Nucleus accumbens (tissue), 56 donors: ENCODE data around the gene MT1A.
"Not testable (repeated sequence)": the region's sequence is repeated elsewhere in the genome, so short reads cannot be mapped to it uniquely, and the experiment has no call there.

Experiments used
- DNase-seq, 56 donors: peaks; one replicate each; lab custom pipeline; 2025; lab: John Stamatoyannopoulos, UW

Gene MT1A

GRCh38 chr16:56649271-56649670 lies 10.8 kb downstream of the MT1A start:
- no peak for DNase-seq

- no peak for DNase-seq
Measured at GRCh38 chr16:56649820-56650219, 11.4 kb downstream of the MT1A start.

GRCh38 chr16:56651586-56651985 lies 13.1 kb downstream of the MT1A start, which contains the start of gene MT1B:
Gene MT1B, plus strand, starts transcription at chr16:56651886. Its CDS starts 68 bp downstream, at chr16:56651954.
- DNase-seq = no peak

GRCh38 chr16:56652600-56652999 lies 14.1 kb downstream of the MT1A start:
- DNase-seq = no peak

- no peak for DNase-seq
Measured at GRCh38 chr16:56653218-56653617, 14.8 kb downstream of the MT1A start.

- DNase-seq = peak in 34 of 56 donors; percentile 16 to 81 (median 39)
Measured at GRCh38 chr16:56657555-56658326, 19.3 kb downstream of the MT1A start, which contains the start of gene MT1F. Gene MT1F, plus strand, starts transcription at chr16:56657959. Its CDS starts 100 bp downstream, at chr16:56658059.

GRCh38 chr16:56658327-56658875 lies 19.9 kb downstream of the MT1A start:
- DNase-seq = peak in 1 of 56 donors; percentile 19

GRCh38 chr16:56662357-56663354 lies 24.2 kb downstream of the MT1A start:
- peak in 20 of 56 donors; percentile 9 to 68 (median 38) for DNase-seq

- no peak for DNase-seq
Measured at GRCh38 chr16:56664506-56664905, 26.0 kb downstream of the MT1A start.

- not testable (repeated sequence) for DNase-seq
Measured at GRCh38 chr16:56665286-56666261, 27.1 kb downstream of the MT1A start.

GRCh38 chr16:56667581-56668571 lies 29.4 kb downstream of the MT1A start, which contains the start of gene MT1G:
Gene MT1G, minus strand, starts transcription at chr16:56668065. Its CDS starts 72 bp downstream, at chr16:56667993.
- DNase-seq = peak in 16 of 56 donors; percentile 19 to 66 (median 34)

GRCh38 chr16:56669005-56669839 lies 30.8 kb downstream of the MT1A start, which contains the start of gene MT1H:
Gene MT1H, plus strand, starts transcription at chr16:56669814. Its CDS starts 71 bp downstream, at chr16:56669885.
- DNase-seq = peak in 4 of 56 donors; percentile 8 to 35 (median 16)

- peak in 1 of 56 donors; percentile 18 for DNase-seq
Measured at GRCh38 chr16:56669840-56670619, 31.6 kb downstream of the MT1A start.

- DNase-seq = no peak
Measured at GRCh38 chr16:56670620-56670934, 32.1 kb downstream of the MT1A start.

- not testable (repeated sequence) for DNase-seq
Measured at GRCh38 chr16:56671691-56672090, 33.2 kb downstream of the MT1A start.

- DNase-seq = not testable (repeated sequence)
Measured at GRCh38 chr16:56672171-56672570, 33.7 kb downstream of the MT1A start.
